Activated T-helper 1 cell treated with anti-CD3 and anti-CD28 coated beads, Interleukin-2, amount 50 U/mL, for 16 hours (primary cell): ENCODE data around the gene CCR1.

Experiments used
- DNase-seq, 2 donors: peaks; one replicate each; pipeline ENCODE4 v3.0.0-alpha.2; 2020; ENCODE audit warnings: low read depth in 1 of 2, low spot score in 1 of 2

Gene CCR1

GRCh38 chr3:46208167-46208704 is at the start of gene CCR1:
TSS of gene CCR1 (minus strand) at chr3:46208313. CDS start at chr3:46204313, 4,000 bp downstream.
- no peak for DNase-seq

- no peak for DNase-seq
Measured at GRCh38 chr3:46252980-46253379, 44.9 kb upstream of the CCR1 start.

- DNase-seq = no peak
Measured at GRCh38 chr3:46245146-46245545, 37.0 kb upstream of the CCR1 start.

GRCh38 chr3:46243560-46243959 is 35.4 kb upstream of the CCR1 start:
- no peak for DNase-seq

GRCh38 chr3:46242120-46242519 is 34.0 kb upstream of the CCR1 start, which contains the start of gene CCR3:
TSS of gene CCR3 (plus strand) at chr3:46242460. CDS start at chr3:46265159, 22,699 bp downstream.
- no peak for DNase-seq

GRCh38 chr3:46239952-46240351 is 31.8 kb upstream of the CCR1 start:
- DNase-seq = no peak

- DNase-seq = no peak
Measured at GRCh38 chr3:46239301-46239938, 31.3 kb upstream of the CCR1 start.

- DNase-seq = no peak
Measured at GRCh38 chr3:46238386-46238785, 30.3 kb upstream of the CCR1 start.

GRCh38 chr3:46236294-46237054 is 28.4 kb upstream of the CCR1 start:
- DNase-seq = no peak

GRCh38 chr3:46235425-46235824 is 27.3 kb upstream of the CCR1 start:
- no peak for DNase-seq

GRCh38 chr3:46233194-46233593 is 25.1 kb upstream of the CCR1 start:
- no peak for DNase-seq

- no peak for DNase-seq
Measured at GRCh38 chr3:46231323-46231722, 23.2 kb upstream of the CCR1 start.

GRCh38 chr3:46228260-46229242 is 20.4 kb upstream of the CCR1 start:
- DNase-seq = no peak

GRCh38 chr3:46222435-46223161 is 14.5 kb upstream of the CCR1 start:
- no peak for DNase-seq

GRCh38 chr3:46221938-46222337 is 13.8 kb upstream of the CCR1 start:
- no peak for DNase-seq

- DNase-seq = no peak
Measured at GRCh38 chr3:46221391-46221790, 13.3 kb upstream of the CCR1 start.

- no peak for DNase-seq
Measured at GRCh38 chr3:46218196-46218709, 10.1 kb upstream of the CCR1 start.

GRCh38 chr3:46215810-46216414 is 7.8 kb upstream of the CCR1 start:
- DNase-seq = no peak

GRCh38 chr3:46214751-46215352 is 6.7 kb upstream of the CCR1 start:
- no peak for DNase-seq
